SK-N-MC (cell line): ENCODE results near the gene GRK6.

Experiments
- EZH2 ChIP-seq: fragments of 200-600 bp; sonication (generic); IDR thresholded peaks from one replicate; pipeline ENCODE4 v1.6.1; 2017; ENCODE audit warnings: antibody characterized with exemption
- POLR2AphosphoS5 ChIP-seq: IDR thresholded peaks from 2 replicates; pipeline ENCODE4 v1.6.1; 2012; ENCODE audit warnings: mild to moderate bottlenecking, low read depth, low read length, borderline replicate concordance

GRCh38 chr5:177396807-177397206 is 29.7 kb upstream of the GRK6 start:
- TF ChIP-seq EZH2: no peak
- no peak for TF ChIP-seq POLR2AphosphoS5
